ENCODE data around the gene ZNF106. TPM values are rescaled to one million over a fixed set of nuclear protein-coding genes. Genes with fewer than 3 reads are reported as not detected.

Gene ZNF106
- total and polyA plus RNA-seq, 2 of the 4 experiments (the other 2 are of a cell fraction) = 19.2 to 87.5 TPM

GRCh38 chr15:42378011-42378410 is 112.9 kb downstream of the ZNF106 start:
- H2BK15ac ChIP-seq (ENCODE audit: low read depth, low read length) = no peak overlapping the region
- peaks cover 1% of the 10 kb centered on the region; the same call in 1 of the 2 replicates for H3K9me1 ChIP-seq (ENCODE audit: insufficient read depth, low read length)
- ATAC-seq (ENCODE audit: low read depth) = no peak
- no peak overlapping the region for H3K18ac ChIP-seq (ENCODE audit: low read depth, low read length)
- H2BK20ac ChIP-seq (ENCODE audit: low read depth, low read length) = no peak overlapping the region
- in situ Hi-C loops (cut with MboI; ENCODE audit: low sequenced_read_pairs) (loop anchor here (5.0 kb wide), 1 partner anchor 101 kb away; no protein-coding TSS in a partner anchor), intact Hi-C loops (cut with micrococcal nuclease) (no loop called here), dilution Hi-C loops (cut with HindIII; ENCODE audit: low sequenced_read_pairs, unreplicated experiment) (no loop called here)
- POLR2A ChIA-PET (ENCODE audit: unreplicated experiment) = interaction anchor here (1.3 kb wide), 1 partner anchor 105 kb away, joined by 3 read pairs; the partner anchor contains the start of genes GANC and TMEM87A
- H4K91ac ChIP-seq (ENCODE audit: insufficient read depth, low read depth, low read length) = no peak overlapping the region
- no peaks in the 10 kb centered on the region for H3K27me3 ChIP-seq (ENCODE audit: control insufficient read depth, insufficient read depth, low read length)
- H3K79me1 ChIP-seq (ENCODE audit: low read depth in 1 of 2, low read length in 2 of 2) = no peaks in the 10 kb centered on the region
- no peak overlapping the region for H3K4me3 ChIP-seq (ENCODE audit: insufficient read depth, low read depth, low read length)
- CTCF ChIA-PET = no interaction called here
- H4K20me1 ChIP-seq (ENCODE audit: insufficient read depth, low read length) = no peaks in the 10 kb centered on the region
- H3K9ac ChIP-seq (ENCODE audit: low read depth, low read length) = no peak overlapping the region
- no peak for TF ChIP-seq RAD21 (IDR thresholded peaks at IDR 0.05; ENCODE audit: low read length)
- no peak for TF ChIP-seq RFX5 (IDR thresholded peaks at IDR 0.05; ENCODE audit: low read depth, low read length)
- no peak for TF ChIP-seq USF2 (IDR thresholded peaks at IDR 0.05; ENCODE audit: low read depth, low read length)
- TF ChIP-seq CHD1 (IDR thresholded peaks at IDR 0.05; ENCODE audit: low read depth, low read length) = no peak
- no peak for TF ChIP-seq CTCF (conservative IDR thresholded peaks at IDR 0.05; ENCODE audit: low read depth, low read length)
- no peak for TF ChIP-seq MAFK (IDR thresholded peaks at IDR 0.05; ENCODE audit: low read depth, low read length)
- no peak for TF ChIP-seq MAZ (IDR thresholded peaks at IDR 0.05; ENCODE audit: borderline replicate concordance, low read depth, low read length)
- no peak for TF ChIP-seq SMC3 (IDR thresholded peaks at IDR 0.05; ENCODE audit: low read depth, low read length)
- no peak for TF ChIP-seq FOS (IDR thresholded peaks at IDR 0.05; ENCODE audit: low read depth, low read length)
- no peak for TF ChIP-seq POLR2A (IDR thresholded peaks at IDR 0.05; ENCODE audit: low read depth, low read length)
- TF ChIP-seq ELK1 (IDR thresholded peaks at IDR 0.05; ENCODE audit: borderline replicate concordance, low read depth, low read length) = no peak
- no peak for TF ChIP-seq CEBPB (IDR thresholded peaks at IDR 0.05; ENCODE audit: low read depth, low read length)
- TF ChIP-seq RCOR1 (IDR thresholded peaks at IDR 0.05; ENCODE audit: insufficient replicate concordance, low read length) = no peak
- WGBS, 2 experiments (ENCODE audit: extremely low coverage in 2 of 2, insufficient read length in 1 of 2) = 33% methylated on average over 1 of the region's 8 CpGs; no CpG with 5 or more reads in 1 of the 2 experiments
- no peak overlapping the region for H3K56ac ChIP-seq (ENCODE audit: extremely low read depth, insufficient read depth, low read length)
- H3K36me3 ChIP-seq (ENCODE audit: control insufficient read depth, insufficient read depth, low read length) = no peaks in the 10 kb centered on the region
- peaks cover 5% of the 10 kb centered on the region for H3K9me3 ChIP-seq (ENCODE audit: control insufficient read depth, insufficient read depth, low read length)
- H2AK5ac ChIP-seq (ENCODE audit: low read depth, low read length) = no peak overlapping the region
- H2BK120ac ChIP-seq (ENCODE audit: low read depth, low read length) = no peak overlapping the region
- no peak overlapping the region for H3K14ac ChIP-seq (replicated peaks; ENCODE audit: low read depth, low read length)
- no peak overlapping the region for H3K23ac ChIP-seq (ENCODE audit: low read depth, low read length)
- no peak overlapping the region for H3K27ac ChIP-seq (ENCODE audit: insufficient read depth, low read length)
- H2AK9ac ChIP-seq (replicated peaks; ENCODE audit: low read depth, low read length, poor library complexity) = no peak overlapping the region
- no peak for DNase-seq
- H3K4me2 ChIP-seq (ENCODE audit: low read depth, low read length) = no peak overlapping the region
- no peak overlapping the region for H4K8ac ChIP-seq (ENCODE audit: low read depth in 2 of 2, low read length in 2 of 2)
- no peak overlapping the region for H3K4ac ChIP-seq (ENCODE audit: low read depth, low read length)
- H2AFZ ChIP-seq (replicated peaks; ENCODE audit: low read length, poor library complexity) = no peak overlapping the region
- H3K4me1 ChIP-seq (ENCODE audit: control insufficient read depth, insufficient read depth, low read length) = 0 out of 2 replicates have a peak, but pooled peaks cover 2% of the 10 kb centered on the region
- BruUV-seq (replicated peaks) = no TSS peak
- no peak overlapping the region for H4K5ac ChIP-seq (ENCODE audit: low read depth, low read length)
- H2BK5ac ChIP-seq (ENCODE audit: low read depth, low read length, poor library complexity, severe bottlenecking) = no peak overlapping the region
